ENCODE measurements around the gene SEPHS2. TPM values are rescaled to one million over a fixed set of nuclear protein-coding genes. Genes with fewer than 3 reads are reported as not detected.
A peak's percentile ranks its signal among the peaks of the same experiment; 100 is the strongest.
"Not testable (repeated sequence)": the region's sequence is repeated elsewhere in the genome, so short reads cannot be mapped to it uniquely, and the experiment has no call there.

SEPHS2 gene
- total RNA-seq, 2 experiments from 2014 or later = 51.8 to 54.0 TPM

DNA sequence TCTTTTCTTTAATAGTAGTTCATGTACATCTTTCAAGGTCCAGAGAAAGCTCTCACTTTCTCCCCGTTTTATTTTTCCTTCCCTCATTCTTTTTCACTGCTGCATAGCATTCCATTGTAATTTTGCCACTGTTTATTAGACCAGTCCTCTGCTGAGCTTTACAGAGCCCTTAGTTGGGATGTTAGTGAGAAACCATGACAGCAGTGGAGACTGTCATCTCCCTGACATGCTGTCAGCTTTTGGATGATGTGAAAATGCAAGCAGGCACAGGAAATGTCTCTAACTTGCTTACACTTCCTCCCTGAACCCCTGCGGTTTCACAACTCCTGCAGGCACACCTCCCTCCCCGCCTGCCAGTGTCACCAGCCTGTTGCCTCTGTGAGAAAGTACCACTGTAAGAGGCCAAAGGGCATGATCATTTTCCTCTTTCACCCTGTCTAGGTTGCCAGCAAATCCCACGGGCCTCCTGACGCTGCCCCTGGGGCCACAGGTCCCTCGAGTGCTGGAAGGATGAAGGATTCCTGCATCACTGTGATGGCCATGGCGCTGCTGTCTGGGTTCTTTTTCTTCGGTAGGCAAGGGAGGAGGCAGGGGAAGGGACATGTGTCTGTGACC lies 26.8 kb upstream of the SEPHS2 start, which contains the start of gene ITGAL:
Gene ITGAL (plus strand): TSS at position 415 of the 615 bp plus-strand sequence. CDS start 96 bp downstream, at position 511.
- DNase-seq (peak; percentile 94), ATAC-seq (peak; percentile 69)
- TF ChIP-seq, protein P1, sequence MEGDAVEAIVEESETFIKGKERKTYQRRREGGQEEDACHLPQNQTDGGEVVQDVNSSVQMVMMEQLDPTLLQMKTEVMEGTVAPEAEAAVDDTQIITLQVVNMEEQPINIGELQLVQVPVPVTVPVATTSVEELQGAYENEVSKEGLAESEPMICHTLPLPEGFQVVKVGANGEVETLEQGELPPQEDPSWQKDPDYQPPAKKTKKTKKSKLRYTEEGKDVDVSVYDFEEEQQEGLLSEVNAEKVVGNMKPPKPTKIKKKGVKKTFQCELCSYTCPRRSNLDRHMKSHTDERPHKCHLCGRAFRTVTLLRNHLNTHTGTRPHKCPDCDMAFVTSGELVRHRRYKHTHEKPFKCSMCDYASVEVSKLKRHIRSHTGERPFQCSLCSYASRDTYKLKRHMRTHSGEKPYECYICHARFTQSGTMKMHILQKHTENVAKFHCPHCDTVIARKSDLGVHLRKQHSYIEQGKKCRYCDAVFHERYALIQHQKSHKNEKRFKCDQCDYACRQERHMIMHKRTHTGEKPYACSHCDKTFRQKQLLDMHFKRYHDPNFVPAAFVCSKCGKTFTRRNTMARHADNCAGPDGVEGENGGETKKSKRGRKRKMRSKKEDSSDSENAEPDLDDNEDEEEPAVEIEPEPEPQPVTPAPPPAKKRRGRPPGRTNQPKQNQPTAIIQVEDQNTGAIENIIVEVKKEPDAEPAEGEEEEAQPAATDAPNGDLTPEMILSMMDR (IDR thresholded peaks at IDR 0.05) = no peak
- ChIA-PET POLR2A (interaction anchor here (0.6 to 11.5 kb wide), 25 partner anchors 8 to 411 kb away, joined by 3 to 280 read pairs (median 5); partner anchors contain the start of genes DCTPP1, PHKG2, SEPHS2 and ZNF688), CTCF (interaction anchor here (0.9 to 7.5 kb wide), 9 partner anchors 12 to 143 kb away, joined by 3 to 55 read pairs (median 5); partner anchors contain the start of genes DCTPP1 and SEPHS2)
- H3K27me3 Mint-ChIP-seq = no peaks in the 10 kb centered on the region
- intact Hi-C loops (cut with micrococcal nuclease) = loop anchor here (5.0 kb wide), 1 partner anchor 35 kb away; no protein-coding TSS in a partner anchor
- H3K4me1 Mint-ChIP-seq (ENCODE audit: low read depth) = peaks cover 54% of the 10 kb centered on the region
- H3K9me3 Mint-ChIP-seq = peaks cover 1% of the 10 kb centered on the region
- H3K27ac Mint-ChIP-seq = peak within 1 kb of the TSS; percentile 96
- H3K4me3 Mint-ChIP-seq = peak within 1 kb of the TSS; percentile 100
- peaks cover 46% of the 10 kb centered on the region for H3K36me3 Mint-ChIP-seq (ENCODE audit: low read depth)

DNA sequence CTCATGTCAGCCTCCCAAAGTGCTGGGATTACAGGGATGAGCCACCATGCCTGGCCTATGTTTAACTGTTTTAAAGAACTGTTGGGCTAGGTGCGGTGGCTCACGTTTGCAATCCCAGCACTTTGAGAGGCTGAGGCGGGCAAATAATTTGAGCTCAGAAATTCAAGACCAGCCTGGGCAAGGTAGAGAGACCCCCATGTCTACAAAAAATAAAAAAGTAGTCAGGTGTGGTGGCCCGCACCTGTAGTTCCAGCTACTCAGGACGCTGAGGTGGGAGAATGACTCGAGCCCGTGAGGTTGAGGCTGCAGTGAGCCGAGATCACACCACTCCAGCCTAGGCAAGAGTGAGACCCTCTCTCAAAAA lies 24.9 kb upstream of the SEPHS2 start:
- intact Hi-C loops (cut with micrococcal nuclease) = loop anchor here (5.0 kb wide), 1 partner anchor 33 kb away; no protein-coding TSS in a partner anchor
- H3K36me3 Mint-ChIP-seq (ENCODE audit: low read depth) = peaks cover 31% of the 10 kb centered on the region
- H3K9me3 Mint-ChIP-seq = peaks cover 1% of the 10 kb centered on the region
- ChIA-PET CTCF (interaction anchor here (1.0 to 7.5 kb wide), 4 partner anchors 11 to 21 kb away, joined by 3 to 52 read pairs (median 6); no protein-coding TSS in a partner anchor), POLR2A (interaction anchor here (0.6 to 11.5 kb wide), 8 partner anchors 15 to 189 kb away, joined by 3 to 280 read pairs (median 4); partner anchors contain the start of genes DCTPP1, SEPHS2 and ZNF689)
- no peak for DNase-seq
- H3K4me1 Mint-ChIP-seq (ENCODE audit: low read depth) = peaks cover 51% of the 10 kb centered on the region
- peak overlapping the region; percentile 96 for H3K27ac Mint-ChIP-seq
- no peaks in the 10 kb centered on the region for H3K27me3 Mint-ChIP-seq
- no peak overlapping the region for H3K4me3 Mint-ChIP-seq
- ATAC-seq = peak; percentile 1
- TF ChIP-seq, protein P1 (IDR thresholded peaks at IDR 0.05) = no peak

DNA sequence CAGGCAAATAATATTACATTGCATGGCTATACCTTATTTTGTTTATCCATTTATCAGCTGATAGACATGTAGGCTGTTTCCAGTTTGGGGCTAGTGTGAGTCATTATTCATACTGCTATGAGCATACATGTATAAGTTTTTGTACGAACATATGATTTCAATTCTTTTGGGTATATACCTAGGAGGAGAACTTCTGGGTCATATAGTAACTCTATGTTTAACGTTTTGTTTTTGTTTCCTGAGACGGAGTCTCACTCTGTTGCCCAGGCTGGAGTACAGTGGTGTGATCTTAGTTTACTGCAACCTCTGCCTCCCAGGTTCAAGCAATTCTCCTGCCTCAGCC lies 24.5 kb upstream of the SEPHS2 start:
- POLR2A ChIA-PET = interaction anchor here (0.6 to 11.5 kb wide), 9 partner anchors 15 to 189 kb away, joined by 3 to 280 read pairs (median 4); partner anchors contain the start of genes DCTPP1, SEPHS2 and ZNF689
- CTCF ChIA-PET = interaction anchor here (1.0 to 7.5 kb wide), 4 partner anchors 10 to 20 kb away, joined by 3 to 52 read pairs (median 6); no protein-coding TSS in a partner anchor
- peak overlapping the region; percentile 12 for H3K4me3 Mint-ChIP-seq
- peaks cover 26% of the 10 kb centered on the region for H3K36me3 Mint-ChIP-seq (ENCODE audit: low read depth)
- DNase-seq (no peak), ATAC-seq (peak; percentile 15)
- H3K4me1 Mint-ChIP-seq (ENCODE audit: low read depth) = peaks cover 48% of the 10 kb centered on the region
- peaks cover 1% of the 10 kb centered on the region for H3K9me3 Mint-ChIP-seq
- no peaks in the 10 kb centered on the region for H3K27me3 Mint-ChIP-seq
- H3K27ac Mint-ChIP-seq = peak overlapping the region; percentile 96
- intact Hi-C loops (cut with micrococcal nuclease) = loop anchor here (5.0 kb wide), 1 partner anchor 33 kb away; no protein-coding TSS in a partner anchor
- TF ChIP-seq, protein P1 (IDR thresholded peaks at IDR 0.05) = no peak

DNA sequence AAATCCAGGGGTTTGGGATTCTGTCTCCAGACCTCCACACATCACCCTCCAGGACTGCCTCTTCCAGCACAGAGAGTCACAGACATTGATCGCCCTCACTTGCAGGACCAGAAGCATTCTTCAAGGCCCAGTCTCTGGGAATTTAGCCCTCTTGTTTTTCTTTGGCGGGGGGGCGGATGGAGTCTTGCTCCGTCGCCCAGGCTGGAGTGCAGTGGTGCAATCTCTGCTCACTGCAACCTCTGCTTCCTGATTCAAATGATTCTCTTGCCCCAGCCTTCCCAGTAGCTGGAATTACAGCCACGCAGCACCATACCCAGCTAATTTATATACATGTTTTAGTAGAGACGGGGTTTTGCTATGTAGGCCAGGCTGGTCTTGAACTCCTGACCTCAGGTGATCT lies 18.4 kb upstream of the SEPHS2 start:
- ChIA-PET POLR2A (interaction anchor here (0.6 to 1.6 kb wide), 2 partner anchors 9 to 659 kb away, joined by 4 to 9 read pairs; partner anchors contain the start of gene ITGAL), CTCF (interaction anchor here (1.3 kb wide), 1 partner anchor 13 kb away, joined by 3 read pairs; no protein-coding TSS in a partner anchor)
- Mint-ChIP-seq H3K27ac (no peak overlapping the region), H3K27me3 (no peaks in the 10 kb centered on the region), H3K9me3 (peaks cover 1% of the 10 kb centered on the region), H3K4me3 (no peak overlapping the region), H3K4me1 (ENCODE audit: low read depth) (peaks cover 44% of the 10 kb centered on the region), H3K36me3 (ENCODE audit: low read depth) (peaks cover 3% of the 10 kb centered on the region)
- intact Hi-C loops (cut with micrococcal nuclease) = no loop called here
- DNase-seq (no peak), ATAC-seq (no peak)
- TF ChIP-seq, protein P1 (IDR thresholded peaks at IDR 0.05) = no peak

DNA sequence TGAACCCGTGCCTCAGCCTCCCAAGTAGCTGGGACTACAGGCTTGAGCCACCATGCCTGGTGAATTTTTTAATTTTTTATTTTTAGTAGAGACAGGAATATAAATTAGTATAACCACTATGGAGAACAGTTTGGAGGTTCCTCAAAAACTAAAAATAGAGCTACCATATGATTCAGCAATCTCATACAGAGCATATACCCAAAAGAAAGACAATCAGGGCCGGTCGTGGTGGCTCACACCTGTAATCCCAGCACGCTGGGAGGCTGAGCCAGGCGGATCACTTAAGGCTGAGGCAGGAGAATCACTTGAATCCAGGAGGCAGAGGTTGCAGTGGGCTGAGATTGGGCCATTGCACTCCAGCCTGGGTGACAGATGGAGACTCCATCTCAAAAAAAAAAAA lies 15.8 kb upstream of the SEPHS2 start:
- H3K9me3 Mint-ChIP-seq; ATAC-seq; intact Hi-C loops (cut with micrococcal nuclease); H3K27me3 Mint-ChIP-seq; H3K36me3 Mint-ChIP-seq (ENCODE audit: low read depth); DNase-seq; H3K4me3 Mint-ChIP-seq: not testable (repeated sequence)
- Mint-ChIP-seq H3K27ac (peak overlapping the region; percentile 46), H3K4me1 (ENCODE audit: low read depth) (peaks cover 64% of the 10 kb centered on the region)
- ChIA-PET CTCF (interaction anchor here (0.7 kb wide), 1 partner anchor 12 kb away, joined by 3 read pairs; no protein-coding TSS in a partner anchor), POLR2A (interaction anchor here (0.9 to 13.6 kb wide), 4 partner anchors 10 to 141 kb away, joined by 4 to 280 read pairs (median 4); partner anchors contain the start of gene ITGAL)

Measured in activated CD8-positive, alpha-beta T cell treated with anti-CD3 and anti-CD28 coated beads for 36 hours (primary cell).